WERI-Rb-1 (cell line): ENCODE data around the gene SPNS3.

ENCODE experiments used
- DNase-seq: peaks from one replicate; pipeline ENCODE4 v3.0.0-alpha.2; 2020
- H3K27ac ChIP-seq: fragments of 250-450 bp; sonication (Bioruptor Pico); 2 replicates; pipeline ENCODE4 v1.5.1; 2020; ENCODE audit warnings: mild to moderate bottlenecking, moderate library complexity
- H3K27me3 ChIP-seq: fragments of 250-450 bp; sonication (Bioruptor Pico); 2 replicates; pipeline ENCODE4 v1.5.1; 2021; ENCODE audit warnings: mild to moderate bottlenecking, low read depth, moderate library complexity; ENCODE audit not compliant: insufficient read depth, severe bottlenecking
- H3K36me3 ChIP-seq: fragments of 250-450 bp; sonication (Bioruptor Pico); 2 replicates; pipeline ENCODE4 v1.5.1; 2020; ENCODE audit warnings: mild to moderate bottlenecking, moderate library complexity
- H3K4me3 ChIP-seq: 2 replicates; pipeline ENCODE4 v1.5.1; 2011; ENCODE audit warnings: low read depth, mild to moderate bottlenecking, control low read depth, low read length
- H3K9me3 ChIP-seq: fragments of 250-450 bp; sonication (Bioruptor Pico); 2 replicates; pipeline ENCODE4 v1.5.1; 2021; ENCODE audit warnings: mild to moderate bottlenecking, moderate library complexity; ENCODE audit not compliant: severe bottlenecking
- TF ChIP-seq, protein P1 (sequence below): IDR thresholded peaks from 2 replicates; pipeline ENCODE4 v1.5.1; 2011; ENCODE audit warnings: low read depth, mild to moderate bottlenecking, control low read depth, inconsistent platforms, low read length

Gene SPNS3, protein sequence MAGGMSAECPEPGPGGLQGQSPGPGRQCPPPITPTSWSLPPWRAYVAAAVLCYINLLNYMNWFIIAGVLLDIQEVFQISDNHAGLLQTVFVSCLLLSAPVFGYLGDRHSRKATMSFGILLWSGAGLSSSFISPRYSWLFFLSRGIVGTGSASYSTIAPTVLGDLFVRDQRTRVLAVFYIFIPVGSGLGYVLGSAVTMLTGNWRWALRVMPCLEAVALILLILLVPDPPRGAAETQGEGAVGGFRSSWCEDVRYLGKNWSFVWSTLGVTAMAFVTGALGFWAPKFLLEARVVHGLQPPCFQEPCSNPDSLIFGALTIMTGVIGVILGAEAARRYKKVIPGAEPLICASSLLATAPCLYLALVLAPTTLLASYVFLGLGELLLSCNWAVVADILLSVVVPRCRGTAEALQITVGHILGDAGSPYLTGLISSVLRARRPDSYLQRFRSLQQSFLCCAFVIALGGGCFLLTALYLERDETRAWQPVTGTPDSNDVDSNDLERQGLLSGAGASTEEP

DNA sequence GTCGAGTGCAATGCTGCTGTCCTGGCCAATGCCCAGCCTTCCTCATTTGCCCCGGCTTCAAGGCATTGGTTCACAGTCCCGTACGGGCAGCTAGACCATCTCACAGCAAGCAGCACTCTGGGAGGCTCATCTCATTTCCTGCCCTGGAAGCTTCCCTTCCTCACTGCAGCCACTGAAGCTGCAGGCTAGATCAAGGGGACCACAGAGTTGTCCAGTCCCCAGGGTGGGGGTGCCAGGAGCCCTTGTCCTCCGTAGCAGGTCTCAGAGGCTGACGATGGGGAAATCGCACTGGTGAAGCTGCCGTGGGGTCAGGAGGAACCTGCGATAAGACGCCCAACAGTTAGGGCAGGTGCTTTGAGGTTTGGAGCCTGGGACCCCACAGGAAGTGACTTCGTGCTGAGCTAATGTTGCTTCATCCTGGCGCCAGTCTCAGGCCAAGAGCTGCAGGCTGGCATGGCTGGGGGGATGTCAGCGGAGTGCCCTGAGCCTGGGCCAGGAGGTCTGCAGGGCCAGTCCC, at the start of gene SPNS3:
TSS of gene SPNS3 (plus strand) at position 426 of the 517 bp plus-strand sequence. CDS start at position 454, 28 bp downstream.
- TF ChIP-seq, protein P1, sequence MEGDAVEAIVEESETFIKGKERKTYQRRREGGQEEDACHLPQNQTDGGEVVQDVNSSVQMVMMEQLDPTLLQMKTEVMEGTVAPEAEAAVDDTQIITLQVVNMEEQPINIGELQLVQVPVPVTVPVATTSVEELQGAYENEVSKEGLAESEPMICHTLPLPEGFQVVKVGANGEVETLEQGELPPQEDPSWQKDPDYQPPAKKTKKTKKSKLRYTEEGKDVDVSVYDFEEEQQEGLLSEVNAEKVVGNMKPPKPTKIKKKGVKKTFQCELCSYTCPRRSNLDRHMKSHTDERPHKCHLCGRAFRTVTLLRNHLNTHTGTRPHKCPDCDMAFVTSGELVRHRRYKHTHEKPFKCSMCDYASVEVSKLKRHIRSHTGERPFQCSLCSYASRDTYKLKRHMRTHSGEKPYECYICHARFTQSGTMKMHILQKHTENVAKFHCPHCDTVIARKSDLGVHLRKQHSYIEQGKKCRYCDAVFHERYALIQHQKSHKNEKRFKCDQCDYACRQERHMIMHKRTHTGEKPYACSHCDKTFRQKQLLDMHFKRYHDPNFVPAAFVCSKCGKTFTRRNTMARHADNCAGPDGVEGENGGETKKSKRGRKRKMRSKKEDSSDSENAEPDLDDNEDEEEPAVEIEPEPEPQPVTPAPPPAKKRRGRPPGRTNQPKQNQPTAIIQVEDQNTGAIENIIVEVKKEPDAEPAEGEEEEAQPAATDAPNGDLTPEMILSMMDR: no peak
- H3K27ac ChIP-seq: no peak within 1 kb of the TSS
- DNase-seq: no peak

DNA sequence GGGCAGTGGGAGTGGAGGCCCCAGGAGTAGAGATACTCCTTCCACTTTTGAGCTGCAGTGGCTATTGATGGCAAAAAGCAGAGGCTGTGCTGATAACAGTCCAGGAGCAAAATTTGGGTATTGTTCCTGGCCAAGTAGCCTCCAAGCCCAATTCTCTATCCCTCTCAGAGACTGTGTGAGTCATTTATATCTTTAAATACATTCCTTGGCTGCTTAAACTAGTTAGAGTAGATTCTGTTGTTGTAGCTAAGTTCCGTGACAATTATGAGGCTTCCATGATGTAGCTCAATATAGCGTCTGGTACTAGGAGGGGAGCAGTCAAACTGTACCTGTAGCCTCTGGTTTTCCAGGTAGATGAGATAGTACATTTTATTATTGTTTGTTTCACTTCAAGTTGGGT, 47.3 kb upstream of the SPNS3 start:
- H3K4me3 ChIP-seq: no peak overlapping the region
- H3K9me3 ChIP-seq: no peaks in the 10 kb centered on the region
- TF ChIP-seq, protein P1: no peak
- H3K36me3 ChIP-seq: no peaks in the 10 kb centered on the region
- no peak for DNase-seq
- no peaks in the 10 kb centered on the region for H3K27me3 ChIP-seq
- H3K27ac ChIP-seq: no peak overlapping the region

More for the DNA sequence above, at the start of gene SPNS3:
- Histone ChIP-seq H3K36me3 (no peaks in the 10 kb centered on the region), H3K9me3 (no peaks in the 10 kb centered on the region), H3K4me3 (no peak within 1 kb of the TSS), H3K27me3 (no peaks in the 10 kb centered on the region)

DNA sequence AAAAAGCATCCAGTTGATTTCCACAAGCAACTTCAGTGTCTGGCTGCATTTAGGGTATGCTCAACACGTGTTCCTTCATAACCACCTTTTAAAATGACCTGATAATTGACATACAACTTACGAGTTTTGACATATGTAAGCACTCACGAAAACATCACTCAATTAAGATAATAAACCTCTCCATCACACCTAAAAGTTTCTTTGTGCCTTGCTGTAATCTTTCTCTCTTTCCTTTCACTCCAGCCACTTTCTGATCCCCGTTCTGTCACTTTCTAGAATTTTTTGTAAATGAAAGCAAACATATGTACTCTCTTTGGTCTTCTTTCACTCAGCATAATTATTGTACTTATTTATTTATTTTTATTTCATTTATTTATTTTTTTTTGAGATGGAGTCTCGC, 46.6 kb upstream of the SPNS3 start:
- H3K9me3 ChIP-seq: no peaks in the 10 kb centered on the region
- no peak for DNase-seq
- TF ChIP-seq, protein P1: no peak
- H3K36me3 ChIP-seq: no peaks in the 10 kb centered on the region
- H3K4me3 ChIP-seq: no peak overlapping the region
- no peaks in the 10 kb centered on the region for H3K27me3 ChIP-seq
- no peak overlapping the region for H3K27ac ChIP-seq

DNA sequence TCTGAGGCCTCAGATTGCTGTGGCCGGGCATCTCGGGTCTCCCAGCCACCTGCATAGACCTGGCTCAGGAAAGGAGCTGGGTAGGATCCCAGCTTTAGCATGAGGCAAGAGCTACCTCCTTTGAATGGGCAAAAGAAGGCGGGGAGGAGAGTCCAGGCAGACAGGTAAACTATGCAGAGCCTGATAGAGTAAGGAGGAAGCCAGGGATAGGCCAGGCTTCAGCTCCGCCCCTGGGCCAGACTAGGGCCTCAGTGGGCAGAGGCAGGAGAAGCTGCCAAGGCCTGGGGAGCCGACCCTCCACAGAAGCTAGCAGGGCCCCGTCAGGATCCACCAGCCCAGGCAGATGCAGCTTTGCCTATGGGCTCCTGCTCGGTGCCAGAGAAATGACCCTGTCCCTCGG, 44.7 kb upstream of the SPNS3 start:
- no peak overlapping the region for H3K4me3 ChIP-seq

DNA sequence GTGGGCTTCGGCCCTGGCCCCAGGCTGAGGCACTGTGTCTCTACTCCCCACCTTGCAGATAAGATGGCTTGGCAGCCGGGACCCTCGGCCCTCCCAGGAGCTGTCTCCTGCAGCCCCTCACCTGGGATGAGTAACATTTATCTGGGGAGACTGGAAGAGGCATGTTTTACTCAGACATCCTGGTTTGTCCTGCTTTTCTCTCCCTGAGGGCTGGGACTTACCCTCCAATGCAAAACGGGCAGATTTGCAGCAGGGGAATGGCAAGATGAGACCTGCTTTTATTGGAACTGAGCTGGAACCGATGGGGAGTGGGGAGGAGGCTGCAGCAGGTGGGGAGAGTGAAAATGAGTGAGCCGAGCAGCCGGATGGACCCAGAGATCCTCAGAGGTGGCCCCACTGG, 39.9 kb upstream of the SPNS3 start:
- no peak for DNase-seq
- Histone ChIP-seq H3K9me3 (no peaks in the 10 kb centered on the region), H3K27me3 (no peaks in the 10 kb centered on the region), H3K4me3 (no peak overlapping the region), H3K36me3 (no peaks in the 10 kb centered on the region), H3K27ac (no peak overlapping the region)
- TF ChIP-seq, protein P1: no peak

More for the DNA sequence above, 44.7 kb upstream of the SPNS3 start:
- Histone ChIP-seq H3K27ac (no peak overlapping the region), H3K9me3 (no peaks in the 10 kb centered on the region), H3K27me3 (no peaks in the 10 kb centered on the region), H3K36me3 (no peaks in the 10 kb centered on the region)
- DNase-seq: no peak
- TF ChIP-seq, protein P1: no peak
